Esophagus squamous epithelium (tissue), 4 donors: ENCODE data around the gene ASNSD1.

Source experiments
- POLR2A ChIP-seq, 4 donors: fragments of 450-650 bp; IDR thresholded peaks; one replicate each; pipeline ENCODE4 v1.6.1; 2017; ENCODE audit warnings: antibody characterized with exemption in 4 of 4, mild to moderate bottlenecking in 4 of 4, moderate library complexity in 3 of 4
- TF ChIP-seq, protein P1 (sequence below), 6 experiments: fragments of 450-650 bp in 4 of 6; fragments of 200-600 bp in 2 of 6; sonication (generic) in 2 of 6; IDR thresholded peaks; one replicate each; pipeline ENCODE4 v1.5.1; 2016 to 2019; ENCODE audit warnings: antibody characterized with exemption in 6 of 6, mild to moderate bottlenecking in 4 of 6, moderate library complexity in 4 of 6

DNA sequence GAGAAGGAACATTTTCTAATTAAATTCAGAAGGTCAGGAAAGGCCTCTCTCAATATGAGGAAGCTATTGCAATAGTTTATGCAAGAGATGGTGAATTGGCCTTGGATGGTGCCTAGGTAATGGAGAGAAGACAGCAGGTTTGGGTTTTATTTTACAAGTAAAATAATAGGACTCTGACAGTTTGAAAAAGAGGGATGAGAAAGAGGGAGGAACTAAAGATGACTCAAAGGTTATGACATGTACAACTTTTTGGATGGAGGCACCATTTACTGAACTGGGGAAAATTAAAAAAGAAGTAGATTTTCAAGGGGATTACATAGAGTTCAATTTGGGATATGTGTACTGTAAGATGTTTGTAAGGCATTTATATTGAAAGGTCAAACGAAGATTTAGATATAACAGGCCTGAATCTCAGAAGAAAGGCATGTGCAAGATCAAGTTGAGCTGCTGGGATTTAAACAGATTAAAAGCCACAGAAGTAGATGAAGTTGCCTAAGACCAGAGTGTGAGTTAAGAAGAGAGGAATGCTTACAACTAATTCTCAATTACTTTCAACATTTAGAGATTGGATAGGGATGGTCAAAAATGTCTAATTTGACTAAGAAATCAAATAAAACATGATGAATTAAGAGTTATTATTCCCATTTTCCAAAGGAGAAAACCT lies 12.3 kb upstream of the ASNSD1 start:
- TF ChIP-seq, protein P1, sequence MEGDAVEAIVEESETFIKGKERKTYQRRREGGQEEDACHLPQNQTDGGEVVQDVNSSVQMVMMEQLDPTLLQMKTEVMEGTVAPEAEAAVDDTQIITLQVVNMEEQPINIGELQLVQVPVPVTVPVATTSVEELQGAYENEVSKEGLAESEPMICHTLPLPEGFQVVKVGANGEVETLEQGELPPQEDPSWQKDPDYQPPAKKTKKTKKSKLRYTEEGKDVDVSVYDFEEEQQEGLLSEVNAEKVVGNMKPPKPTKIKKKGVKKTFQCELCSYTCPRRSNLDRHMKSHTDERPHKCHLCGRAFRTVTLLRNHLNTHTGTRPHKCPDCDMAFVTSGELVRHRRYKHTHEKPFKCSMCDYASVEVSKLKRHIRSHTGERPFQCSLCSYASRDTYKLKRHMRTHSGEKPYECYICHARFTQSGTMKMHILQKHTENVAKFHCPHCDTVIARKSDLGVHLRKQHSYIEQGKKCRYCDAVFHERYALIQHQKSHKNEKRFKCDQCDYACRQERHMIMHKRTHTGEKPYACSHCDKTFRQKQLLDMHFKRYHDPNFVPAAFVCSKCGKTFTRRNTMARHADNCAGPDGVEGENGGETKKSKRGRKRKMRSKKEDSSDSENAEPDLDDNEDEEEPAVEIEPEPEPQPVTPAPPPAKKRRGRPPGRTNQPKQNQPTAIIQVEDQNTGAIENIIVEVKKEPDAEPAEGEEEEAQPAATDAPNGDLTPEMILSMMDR (IDR thresholded peaks at IDR 0.05) = no peak
- no peak for TF ChIP-seq POLR2A (IDR thresholded peaks at IDR 0.05)
